Kasumi-1 (cell line): ENCODE results near the gene KIRREL3.
A peak's percentile ranks its signal among the peaks of the same experiment; 100 is the strongest.

ENCODE experiments used
- DNase-seq, 2 experiments: peaks; one replicate each; lab custom pipeline; 2025; lab: John Stamatoyannopoulos, UW

KIRREL3 gene

DNA sequence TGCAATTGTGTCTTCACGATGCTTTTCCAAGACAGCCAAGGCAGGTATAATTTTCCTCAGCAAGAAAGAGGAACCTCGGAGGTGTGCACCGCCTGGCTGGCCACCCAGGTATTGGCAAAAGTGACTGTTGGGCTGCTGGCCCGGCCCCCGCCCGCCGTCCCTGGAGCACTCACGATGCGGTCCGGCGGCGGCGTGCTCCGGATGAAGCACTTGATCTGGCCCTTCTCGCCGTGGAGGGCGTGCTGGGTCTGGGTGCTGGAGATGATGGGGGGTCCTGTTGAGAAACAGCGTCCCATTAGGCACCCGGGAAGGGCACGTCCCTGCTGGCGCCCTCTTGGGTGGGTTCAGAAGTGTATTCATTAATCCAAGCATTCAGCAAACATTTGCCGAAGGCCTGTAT, 560.3 kb downstream of the KIRREL3 start:
- DNase-seq = no peak

DNA sequence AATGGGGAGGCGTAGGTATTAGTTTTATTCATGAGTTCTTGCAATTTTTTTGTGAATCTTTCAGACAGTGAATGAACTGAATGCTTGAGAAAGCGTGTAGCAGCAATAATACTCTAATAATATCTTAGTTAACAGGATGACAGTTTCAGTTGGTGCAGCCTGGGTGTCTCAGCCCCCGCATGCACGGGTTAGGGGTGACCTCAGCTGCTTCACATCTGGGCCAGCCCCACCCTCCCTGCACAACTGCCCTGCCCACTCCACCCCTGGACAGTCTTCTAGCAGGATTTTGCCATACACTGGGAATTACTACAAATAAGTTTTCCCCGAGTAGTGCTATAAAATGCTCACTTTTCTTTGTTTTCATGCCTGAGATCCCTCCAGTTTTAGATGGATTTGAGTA, 561.9 kb downstream of the KIRREL3 start:
- no peak for DNase-seq

DNA sequence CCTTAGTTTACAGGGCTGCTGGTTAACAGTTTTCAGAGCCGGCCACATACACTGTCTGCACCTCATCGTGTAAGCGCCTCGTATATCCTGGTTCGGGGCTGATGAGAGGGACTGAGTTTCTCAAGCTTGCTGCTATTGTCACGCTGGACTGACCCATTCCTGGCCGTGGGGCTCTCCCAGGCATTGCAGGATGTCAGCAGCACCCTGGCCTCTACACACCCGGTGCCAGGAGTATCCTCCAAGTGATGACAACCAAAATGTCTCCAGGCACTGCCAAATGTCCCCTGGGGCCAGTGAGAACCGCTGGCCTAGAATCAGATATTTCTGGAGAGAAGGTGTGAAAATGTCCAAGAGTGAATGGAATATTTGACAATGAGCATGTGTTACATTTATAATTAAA, 562.3 kb downstream of the KIRREL3 start:
- no peak for DNase-seq

DNA sequence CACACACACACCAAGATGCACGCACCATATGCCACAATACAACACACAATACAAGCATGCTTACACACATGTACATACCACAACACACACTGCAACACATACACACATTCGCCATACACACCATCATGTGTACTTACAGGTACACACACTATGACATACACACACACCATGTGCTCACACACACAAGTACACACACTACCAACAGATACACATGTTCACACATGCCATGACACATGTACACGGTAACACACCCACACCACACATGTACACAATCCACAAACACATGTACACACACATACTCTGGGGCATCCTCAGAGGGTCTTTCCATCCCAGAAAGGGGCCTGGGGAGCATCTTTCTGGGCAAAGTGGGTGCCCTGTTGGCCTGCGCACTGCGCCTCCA, 562.8 kb downstream of the KIRREL3 start:
- DNase-seq = no peak

DNA sequence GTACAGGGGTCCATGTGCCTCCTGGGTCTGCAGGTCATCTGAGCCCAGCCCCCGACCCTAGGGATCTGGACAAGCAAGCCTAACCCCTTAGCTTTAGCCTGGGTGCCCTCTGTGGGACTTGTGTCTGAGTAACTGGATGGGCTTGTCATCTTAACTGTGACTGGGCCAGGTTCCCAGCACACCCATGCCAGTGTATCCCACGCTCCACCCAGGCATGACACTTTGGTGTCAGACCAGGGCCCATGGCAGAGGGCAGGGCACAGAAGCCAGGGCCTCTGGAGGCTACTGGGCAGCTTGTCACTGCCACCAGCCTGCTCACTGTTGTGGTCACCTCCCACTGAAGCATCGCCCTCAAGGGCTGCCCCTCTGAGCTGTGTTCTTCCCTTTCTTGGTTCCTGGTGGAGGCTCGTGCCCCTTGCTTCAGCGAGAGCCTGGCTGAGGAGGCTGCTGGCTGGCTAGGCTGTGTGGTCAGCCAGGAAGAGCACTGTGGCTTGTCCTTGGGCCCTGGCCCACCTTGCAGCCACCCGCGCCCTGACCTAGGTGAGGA, 564.3 kb downstream of the KIRREL3 start:
- DNase-seq = no peak

DNA sequence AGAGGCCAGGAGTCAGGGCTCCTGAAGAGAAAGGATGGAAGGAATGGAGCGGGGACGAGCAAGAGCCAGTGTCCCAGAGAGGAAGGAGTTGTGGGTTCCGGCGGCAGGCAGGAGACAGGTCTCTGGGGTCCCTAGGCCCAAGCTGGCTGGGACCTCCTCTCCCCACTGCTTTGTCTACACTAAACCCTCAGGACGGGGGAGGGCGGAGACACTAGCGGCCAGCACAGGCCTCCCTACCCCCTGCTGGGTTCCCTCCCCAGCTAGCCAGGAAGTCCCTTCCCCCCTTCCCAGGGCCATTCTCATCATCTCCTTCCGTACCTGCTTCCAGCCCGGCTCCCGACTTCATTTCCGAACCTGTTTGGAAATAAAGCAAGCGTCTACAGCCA, 565.6 kb downstream of the KIRREL3 start:
- DNase-seq = no peak

DNA sequence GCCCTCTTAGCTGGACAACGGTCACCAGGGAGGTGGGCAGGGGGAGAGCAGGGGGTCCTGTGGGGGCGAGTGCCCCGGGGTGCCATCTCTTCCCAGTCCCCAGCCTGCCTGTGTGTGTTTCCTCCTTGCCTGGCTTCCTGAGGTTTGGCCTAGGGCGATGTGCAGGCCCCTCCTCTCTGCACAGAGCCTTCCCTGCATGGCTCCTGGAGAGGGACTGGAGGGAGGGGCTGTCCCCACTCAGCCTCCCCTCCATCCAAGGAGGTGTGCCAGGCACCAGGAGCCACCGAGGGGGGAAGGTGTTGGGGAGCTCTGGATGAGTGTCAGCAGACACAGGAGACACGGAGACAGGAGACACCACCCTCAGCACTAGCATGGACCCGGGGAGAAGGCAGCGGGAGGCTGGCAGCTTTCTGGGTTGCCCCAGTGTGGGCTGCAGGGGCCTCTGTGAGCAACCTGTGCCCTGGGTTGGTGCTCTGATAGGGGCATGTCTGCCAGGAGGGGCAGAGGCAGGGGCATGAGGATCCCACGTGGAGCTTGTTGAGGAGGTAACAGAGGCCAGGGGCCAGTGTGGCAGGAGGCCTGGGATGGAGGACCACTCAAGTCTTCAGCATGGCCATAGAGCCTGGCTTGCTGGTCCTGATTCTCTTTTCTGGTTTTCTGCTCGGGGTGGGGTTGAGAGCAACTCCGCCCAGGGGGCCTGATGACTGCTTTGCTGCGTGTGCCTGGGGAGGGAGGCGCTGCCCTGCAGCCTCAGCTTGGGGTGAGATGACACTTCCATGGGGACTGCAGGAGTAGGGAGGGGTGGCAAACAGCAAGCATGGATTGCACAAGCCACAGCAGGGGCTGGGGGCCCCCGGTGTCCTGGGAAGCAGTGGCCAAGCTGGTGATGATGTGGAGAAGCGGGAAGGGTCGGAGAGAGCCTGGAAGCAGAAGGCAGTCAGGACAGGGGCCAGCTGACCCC, 566.3 kb downstream of the KIRREL3 start:
- no peak for DNase-seq

DNA sequence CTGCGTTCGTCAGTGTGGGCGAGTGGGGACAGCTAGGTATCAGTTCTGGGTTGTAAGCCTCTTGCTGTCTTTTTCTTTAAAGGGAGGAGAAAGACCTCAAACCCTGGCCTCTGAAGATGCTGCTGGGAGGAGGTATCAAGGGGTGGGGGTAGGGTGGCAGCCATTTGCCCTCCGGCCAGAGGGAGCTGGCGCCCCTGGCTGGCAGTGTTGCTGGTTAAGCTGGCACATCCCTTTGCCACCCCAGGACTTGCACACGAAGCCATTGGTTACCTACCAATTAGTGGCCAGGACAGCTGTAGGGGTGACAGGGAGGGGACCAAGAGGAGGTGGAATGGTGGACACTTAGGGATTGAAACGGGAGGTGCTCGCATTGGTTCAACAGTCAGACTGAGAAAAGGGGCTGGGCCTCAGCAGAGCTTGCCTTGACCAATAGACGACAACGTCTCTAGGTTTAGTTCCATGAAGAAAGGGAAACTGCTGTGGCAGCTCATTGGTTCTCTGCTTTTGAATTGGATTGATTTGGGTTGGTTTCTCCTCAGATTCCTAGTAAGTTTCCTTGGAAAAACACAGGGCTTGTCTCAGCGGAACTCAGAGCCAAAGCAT, 567.2 kb downstream of the KIRREL3 start:
- DNase-seq = no peak

DNA sequence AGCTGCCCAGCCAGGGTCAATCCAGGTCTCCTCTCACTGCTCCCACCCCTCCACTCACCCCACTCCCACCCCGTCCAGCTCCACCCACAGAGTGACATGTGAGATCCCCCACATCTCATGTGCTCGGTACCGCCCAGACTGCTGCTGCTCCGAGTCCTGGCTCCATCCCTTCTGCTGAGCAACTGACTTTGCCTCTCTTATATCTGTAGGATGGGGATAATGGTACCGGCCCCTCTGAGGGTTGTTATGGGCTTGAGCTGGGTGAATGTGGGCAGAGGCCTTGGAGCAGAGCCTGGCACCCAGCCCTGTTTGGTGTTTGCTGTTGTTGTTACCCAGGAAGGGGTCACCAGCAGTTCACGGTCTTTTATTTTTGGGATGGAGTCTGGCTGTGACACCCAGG, 568.0 kb downstream of the KIRREL3 start:
- no peak for DNase-seq

DNA sequence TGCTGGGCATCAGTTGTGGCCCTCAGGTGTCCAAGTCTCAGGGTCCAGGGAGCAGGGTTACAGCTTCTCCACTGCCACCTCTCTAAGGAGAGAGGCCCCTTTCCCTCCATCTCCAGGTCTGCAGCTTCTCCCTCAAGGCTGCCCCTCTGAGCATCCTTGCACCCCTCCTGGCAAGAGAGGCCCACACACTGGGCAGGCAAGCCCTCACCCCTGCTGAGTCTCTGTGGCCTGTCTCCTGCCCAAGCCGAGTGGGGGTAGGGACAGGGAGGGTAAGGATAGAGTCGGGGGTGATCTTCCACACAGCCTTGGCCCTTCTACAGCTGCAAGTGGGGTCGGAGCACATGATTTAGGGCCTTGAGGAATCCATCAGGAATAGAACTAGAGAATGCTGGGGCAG, 568.5 kb downstream of the KIRREL3 start:
- DNase-seq = no peak

DNA sequence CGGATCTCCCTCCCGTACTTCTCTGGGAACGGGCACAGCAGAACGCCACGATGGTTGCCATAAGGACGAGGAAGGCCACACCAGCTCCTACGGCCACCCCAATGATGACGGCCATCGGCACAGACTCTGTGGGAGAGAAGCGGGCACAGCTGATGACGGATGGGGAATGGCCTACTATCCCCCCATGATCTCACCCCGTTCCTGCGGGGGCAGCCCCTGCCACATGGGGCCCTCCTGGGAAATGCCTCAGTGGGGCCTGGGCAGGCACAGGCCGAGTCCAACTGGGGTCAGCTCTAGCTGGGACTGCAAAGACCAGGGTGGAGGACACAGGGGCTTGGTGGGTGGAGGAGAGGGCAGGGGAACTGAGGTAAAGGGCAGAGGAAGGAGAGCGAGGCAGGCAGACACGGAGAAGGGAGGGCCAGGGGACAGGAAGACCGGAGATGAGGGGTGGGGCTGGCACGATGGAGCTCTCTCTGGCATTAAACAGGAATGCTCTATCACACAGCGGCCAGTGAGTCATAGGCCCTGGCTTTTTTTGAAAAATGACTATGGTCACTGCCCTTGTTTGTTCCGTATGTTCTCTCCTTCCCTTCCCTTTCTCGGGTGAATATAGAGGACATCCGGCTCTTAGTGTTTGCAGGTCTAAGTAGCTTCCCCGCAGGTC, 569.0 kb downstream of the KIRREL3 start:
- DNase-seq = no peak

DNA sequence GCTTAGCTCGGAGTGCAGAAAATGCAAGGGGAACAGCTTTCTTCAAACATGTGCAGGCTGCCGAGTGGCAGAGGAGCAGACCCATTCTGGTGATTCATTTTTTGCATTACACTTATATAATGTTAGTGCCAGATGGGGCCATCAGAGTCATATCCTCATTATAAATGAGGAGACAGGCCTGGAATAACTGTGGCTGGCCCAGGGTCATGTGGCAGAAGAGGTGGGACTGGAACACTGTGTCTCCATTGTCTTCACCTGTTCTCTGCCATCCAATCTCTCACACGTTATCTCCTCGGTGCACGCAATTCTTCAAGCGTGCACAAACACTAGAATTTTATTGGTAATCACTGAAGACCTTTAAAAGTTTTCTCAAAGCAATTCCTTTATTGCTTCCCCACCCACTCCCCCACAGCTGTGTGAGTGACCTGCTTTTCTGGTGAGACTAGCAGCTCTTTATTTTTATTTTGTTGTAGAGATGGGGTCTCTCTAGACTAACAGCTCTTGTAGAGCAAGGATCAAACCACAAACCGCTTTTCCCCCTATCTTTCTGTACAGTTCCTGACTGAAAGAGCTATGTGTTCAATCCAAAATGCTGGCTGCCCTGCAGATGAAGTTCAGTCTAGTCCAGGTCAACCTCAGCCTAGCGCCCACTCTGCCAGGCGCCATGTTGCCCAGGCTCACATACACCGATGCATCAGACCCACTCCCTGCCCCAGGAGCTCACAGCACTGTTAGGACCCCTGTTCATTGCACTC, 569.8 kb downstream of the KIRREL3 start:
- no peak for DNase-seq

DNA sequence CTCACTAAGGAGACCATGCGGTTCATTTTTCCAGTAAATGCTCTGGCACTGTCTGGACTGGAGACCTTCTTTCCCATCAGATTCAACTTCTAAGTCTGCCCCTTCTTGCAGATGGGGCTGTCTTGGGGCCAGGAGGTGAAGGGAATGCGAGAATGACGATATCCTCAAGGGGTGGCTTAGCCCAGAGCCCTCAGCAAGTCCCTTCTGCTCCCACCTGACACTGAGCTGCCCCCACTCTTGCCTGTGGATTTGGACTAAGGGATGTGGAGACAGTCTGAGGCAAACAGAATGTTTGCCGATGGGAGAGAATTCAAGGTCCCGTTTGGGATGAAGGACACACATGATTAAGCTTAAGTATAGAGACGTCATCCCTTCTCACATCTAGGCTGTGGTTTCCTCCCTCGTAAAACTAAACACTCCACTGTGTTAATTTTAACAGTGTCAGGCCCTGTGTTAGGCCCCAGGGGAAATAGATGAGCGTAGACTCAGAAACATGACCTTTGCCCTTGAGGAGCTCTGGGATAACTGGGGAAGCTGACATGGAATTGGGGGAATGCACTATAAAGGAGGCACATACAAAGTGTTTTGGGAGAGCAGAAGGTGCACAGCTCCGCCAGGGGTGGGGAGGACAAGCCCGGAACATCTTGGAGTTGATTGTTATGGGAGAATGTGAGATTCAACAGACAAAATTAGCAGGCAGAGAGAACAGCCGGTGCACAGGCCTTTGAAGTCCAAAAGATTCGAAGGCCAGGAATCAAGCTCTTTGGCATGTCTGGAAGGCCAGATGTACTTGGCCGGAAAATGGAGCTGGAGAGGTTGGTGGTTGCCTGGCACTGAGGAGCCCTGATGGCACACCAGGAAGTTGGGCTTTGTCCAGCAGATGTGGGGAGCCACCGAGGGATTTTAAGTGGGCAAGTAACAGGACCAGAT, 573.5 kb downstream of the KIRREL3 start:
- peak in 1 of 2 experiments; percentile 15 for DNase-seq

DNA sequence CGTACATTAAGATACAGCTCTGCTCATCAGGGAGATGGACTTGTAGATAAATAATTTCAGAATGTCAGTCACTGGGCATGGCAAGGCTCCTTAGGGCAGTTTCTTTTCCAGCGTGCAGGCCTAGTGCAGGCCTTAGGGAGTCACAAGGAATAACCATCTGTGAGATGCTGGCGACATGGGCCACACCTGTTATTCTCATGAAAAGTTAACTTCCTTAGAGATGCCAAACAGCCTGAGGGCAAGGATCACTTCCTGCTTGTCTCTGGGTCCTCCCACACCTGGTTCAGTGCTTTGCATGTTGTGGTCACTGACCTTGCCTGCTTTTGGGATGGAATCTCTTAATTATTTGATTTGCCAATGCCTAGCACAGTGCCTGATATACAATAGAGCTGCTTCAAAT, 574.5 kb downstream of the KIRREL3 start:
- DNase-seq = no peak

DNA sequence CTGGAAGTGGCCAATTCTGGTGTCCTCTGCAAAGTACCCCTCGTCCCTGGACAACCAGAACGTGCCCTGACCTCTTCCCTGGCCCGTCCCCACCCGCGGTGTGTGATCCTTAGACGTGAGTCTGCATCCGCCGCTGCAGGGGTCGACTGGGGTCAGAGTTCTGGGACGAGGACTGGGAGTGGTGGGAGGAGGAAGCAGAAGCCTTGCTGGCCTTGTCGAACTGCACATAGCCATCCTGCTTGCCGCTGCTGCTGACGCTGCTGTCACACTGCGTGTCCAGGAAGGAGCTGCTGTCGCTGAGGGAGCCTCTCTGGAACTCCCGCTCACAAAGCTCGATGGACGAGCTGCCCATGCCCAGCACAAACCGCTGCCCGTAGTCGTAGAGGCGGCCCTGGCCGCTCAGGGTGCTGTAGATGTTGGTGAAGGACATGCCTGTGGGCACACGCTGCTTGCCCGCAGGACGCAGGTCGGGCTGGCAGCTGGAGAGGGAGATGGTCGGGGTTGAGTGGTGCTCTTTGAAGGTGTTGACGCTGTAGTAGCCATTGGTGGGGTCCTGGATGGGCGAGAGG, 576.0 kb downstream of the KIRREL3 start:
- DNase-seq = no peak

DNA sequence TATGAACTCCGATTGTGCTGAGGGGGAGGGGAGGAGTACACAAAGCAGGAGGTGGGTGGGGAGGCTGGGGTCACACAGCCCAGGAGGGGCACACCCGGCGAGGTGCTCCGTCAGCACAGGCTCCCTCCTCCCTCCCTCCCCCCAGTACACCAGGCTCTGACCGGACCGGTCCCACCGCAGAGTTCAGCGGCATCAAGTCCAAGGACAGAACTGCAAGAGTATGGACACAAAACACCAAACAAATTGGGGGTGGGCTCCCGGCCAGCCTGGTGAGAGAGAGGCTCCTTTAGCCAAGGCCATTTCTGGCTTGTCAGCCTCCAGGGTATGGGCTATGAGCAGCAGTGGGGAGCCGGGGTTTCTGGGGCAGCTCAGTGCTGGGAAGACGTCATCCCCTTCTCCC, 576.8 kb downstream of the KIRREL3 start:
- DNase-seq = no peak

DNA sequence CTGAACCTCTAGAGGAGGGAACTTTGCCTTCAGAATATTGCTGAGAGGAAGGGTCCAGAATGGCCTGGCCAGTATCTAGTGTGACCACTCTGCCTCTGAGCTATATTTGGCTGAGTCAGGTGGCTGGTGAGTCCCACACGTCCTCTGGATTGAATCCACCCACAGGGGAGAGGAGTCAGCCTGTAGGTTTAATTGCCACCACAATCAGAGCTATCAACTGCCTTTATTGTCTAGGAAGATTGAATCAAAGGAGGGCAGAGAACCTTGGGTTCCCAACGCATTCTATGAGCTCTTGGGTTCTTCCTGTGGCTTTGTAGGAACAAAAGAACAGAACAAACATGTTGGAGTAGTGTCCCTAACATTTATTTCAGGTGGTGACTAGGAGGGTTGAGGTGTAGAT, 577.4 kb downstream of the KIRREL3 start:
- DNase-seq = no peak

DNA sequence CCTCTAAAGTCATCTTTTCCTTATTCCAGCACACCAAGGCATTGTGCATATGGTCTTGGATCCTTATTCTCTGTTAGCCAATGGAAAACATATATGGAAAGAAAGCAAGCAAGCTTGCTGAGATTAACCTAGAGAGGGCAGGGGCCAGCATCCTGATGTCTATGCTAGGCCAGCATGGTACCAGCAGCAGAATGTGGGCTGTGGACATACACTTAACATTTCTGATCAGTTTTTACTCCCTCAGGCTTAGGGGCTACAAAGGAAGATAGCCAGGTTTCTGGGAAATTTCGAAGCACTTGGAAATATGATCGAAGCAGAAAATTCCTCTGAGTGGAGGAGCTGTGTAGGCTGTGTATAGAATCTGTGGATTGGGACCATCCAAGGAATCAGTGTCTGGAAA, 578.1 kb downstream of the KIRREL3 start:
- DNase-seq = no peak

DNA sequence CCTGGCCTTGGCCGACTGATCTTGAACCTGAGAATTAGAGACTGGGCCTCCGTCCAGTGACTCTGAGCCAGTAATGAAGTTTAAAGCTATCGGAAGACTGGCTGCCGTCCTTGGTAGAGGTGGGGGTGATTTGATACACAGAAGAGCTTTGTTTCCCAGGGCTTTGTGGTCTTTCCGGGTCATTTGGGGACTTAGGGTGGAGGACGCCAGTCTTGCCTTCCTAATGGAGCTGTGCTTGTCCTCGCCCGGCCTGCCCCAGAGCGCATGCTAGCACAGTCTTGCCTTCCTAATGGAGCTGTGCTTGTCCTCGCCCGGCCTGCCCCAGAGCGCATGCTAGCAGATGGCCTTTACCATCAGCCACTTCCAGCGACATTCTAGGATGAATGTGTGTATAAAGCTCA, 579.3 kb downstream of the KIRREL3 start:
- no peak for DNase-seq

DNA sequence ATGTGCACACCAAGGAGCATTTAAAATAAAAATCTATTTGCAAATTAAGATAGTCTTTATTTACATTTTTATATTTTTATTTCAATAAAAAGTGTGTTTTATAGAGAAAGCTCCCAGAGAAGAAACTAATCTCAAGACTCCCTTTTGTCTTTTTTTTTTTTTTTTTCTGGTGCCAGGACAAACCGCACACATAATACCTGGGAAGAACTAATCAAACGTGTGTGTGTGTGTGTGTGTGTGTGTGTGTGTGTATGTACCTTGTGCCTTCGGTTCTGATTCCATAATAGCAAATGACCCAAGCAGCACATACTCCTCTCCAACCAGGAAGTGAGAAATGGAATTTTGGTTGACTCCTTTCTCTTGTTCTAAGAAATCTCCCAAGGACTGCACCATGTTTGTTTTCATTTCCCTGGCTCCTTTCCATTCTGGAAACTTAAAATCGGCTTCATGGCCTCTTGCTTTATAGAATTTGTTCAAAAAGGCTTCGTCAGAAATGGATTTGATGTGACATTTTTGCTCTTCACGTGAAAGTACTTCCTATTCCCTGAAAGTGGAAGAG, 579.8 kb downstream of the KIRREL3 start:
- DNase-seq = no peak
